ENCODE results near the gene CATSPERE.

The CATSPERE gene

DNA sequence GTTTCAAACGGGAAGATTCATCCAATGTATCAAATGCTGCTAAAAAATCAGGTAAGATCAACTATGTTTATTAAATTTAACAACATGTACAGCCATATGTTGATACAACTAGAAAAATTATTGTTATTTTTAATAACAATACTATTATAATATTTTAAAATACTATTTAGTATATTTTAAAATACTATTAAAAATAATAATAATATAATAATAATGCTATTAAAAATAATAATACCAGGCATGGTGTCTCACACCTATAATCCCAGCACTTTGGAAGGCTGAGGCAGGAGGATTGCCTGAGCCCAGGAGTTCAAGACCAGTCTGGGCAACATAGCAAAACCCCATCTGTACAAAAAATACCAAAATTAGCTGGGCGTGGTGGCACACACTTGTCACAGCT is 54.6 kb downstream of the CATSPERE start:
- TF ChIP-seq, protein P1, sequence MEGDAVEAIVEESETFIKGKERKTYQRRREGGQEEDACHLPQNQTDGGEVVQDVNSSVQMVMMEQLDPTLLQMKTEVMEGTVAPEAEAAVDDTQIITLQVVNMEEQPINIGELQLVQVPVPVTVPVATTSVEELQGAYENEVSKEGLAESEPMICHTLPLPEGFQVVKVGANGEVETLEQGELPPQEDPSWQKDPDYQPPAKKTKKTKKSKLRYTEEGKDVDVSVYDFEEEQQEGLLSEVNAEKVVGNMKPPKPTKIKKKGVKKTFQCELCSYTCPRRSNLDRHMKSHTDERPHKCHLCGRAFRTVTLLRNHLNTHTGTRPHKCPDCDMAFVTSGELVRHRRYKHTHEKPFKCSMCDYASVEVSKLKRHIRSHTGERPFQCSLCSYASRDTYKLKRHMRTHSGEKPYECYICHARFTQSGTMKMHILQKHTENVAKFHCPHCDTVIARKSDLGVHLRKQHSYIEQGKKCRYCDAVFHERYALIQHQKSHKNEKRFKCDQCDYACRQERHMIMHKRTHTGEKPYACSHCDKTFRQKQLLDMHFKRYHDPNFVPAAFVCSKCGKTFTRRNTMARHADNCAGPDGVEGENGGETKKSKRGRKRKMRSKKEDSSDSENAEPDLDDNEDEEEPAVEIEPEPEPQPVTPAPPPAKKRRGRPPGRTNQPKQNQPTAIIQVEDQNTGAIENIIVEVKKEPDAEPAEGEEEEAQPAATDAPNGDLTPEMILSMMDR (IDR thresholded peaks at IDR 0.05), result no peak
- H3K4me1 ChIP-seq (ENCODE audit: control insufficient read depth in 1 of 2, insufficient read depth in 1 of 2, low read depth in 1 of 2, low read length in 1 of 2), result no peaks in the 10 kb centered on the region
- H3K4me3 ChIP-seq (ENCODE audit: low read depth in 1 of 2, low read length in 1 of 2), result no peak overlapping the region
- no peaks in the 10 kb centered on the region for H3K27me3 ChIP-seq
- H3K36me3 ChIP-seq, result no peaks in the 10 kb centered on the region
- no peak overlapping the region for H3K27ac ChIP-seq
- H3K9me3 ChIP-seq, result no peaks in the 10 kb centered on the region

DNA sequence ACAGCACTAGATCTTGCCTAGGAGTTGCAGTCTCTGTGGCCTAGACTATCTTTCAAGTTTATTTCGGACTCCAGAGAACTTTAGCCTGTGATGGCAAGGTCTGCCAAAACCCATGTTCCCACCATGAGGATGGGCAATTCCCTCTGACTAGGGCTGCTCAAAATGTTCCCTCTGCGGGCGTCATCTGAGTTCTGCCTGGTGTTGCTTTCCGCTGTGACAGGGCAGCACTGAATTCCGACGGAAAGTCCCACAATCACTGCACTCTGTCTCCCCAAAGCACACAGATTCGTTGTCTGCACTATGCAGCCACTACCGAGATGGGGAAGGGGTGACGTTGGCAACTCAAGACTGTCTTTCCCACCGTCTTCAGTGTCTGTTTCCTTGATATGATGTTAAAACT is 75.2 kb downstream of the CATSPERE start:
- Histone ChIP-seq H3K27me3 (no peaks in the 10 kb centered on the region), H3K36me3 (no peaks in the 10 kb centered on the region), H3K4me1 (ENCODE audit: control insufficient read depth in 1 of 2, insufficient read depth in 1 of 2, low read depth in 1 of 2, low read length in 1 of 2) (no peaks in the 10 kb centered on the region), H3K9me3 (no peaks in the 10 kb centered on the region), H3K27ac (no peak overlapping the region), H3K4me3 (ENCODE audit: low read depth in 1 of 2, low read length in 1 of 2) (no peak overlapping the region)
- TF ChIP-seq, protein P1 (IDR thresholded peaks at IDR 0.05), result no peak

DNA sequence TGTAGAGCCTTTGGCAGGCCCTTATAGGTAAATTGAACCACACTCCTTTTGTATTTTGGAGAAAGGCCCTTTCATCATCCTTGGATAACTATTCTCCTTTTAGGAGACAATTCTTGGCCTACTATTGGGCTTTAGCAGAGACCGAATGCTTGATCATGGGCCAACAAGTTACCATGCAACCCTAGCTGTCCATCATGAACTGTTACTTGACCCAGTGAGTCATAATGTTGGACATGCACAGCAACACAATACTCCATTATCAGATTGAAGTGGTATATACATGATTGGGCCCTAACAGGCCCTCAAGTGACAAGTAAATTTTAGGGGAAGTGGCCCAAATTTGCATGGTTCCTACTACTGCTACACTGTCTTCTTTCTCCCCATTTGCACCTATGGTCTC is 84.4 kb downstream of the CATSPERE start:
- H3K4me1 ChIP-seq (ENCODE audit: control insufficient read depth in 1 of 2, insufficient read depth in 1 of 2, low read depth in 1 of 2, low read length in 1 of 2), result no peaks in the 10 kb centered on the region
- H3K27me3 ChIP-seq, result no peaks in the 10 kb centered on the region
- no peak overlapping the region for H3K27ac ChIP-seq
- TF ChIP-seq, protein P1 (IDR thresholded peaks at IDR 0.05), result no peak
- H3K9me3 ChIP-seq, result no peaks in the 10 kb centered on the region
- no peak overlapping the region for H3K4me3 ChIP-seq (ENCODE audit: low read depth in 1 of 2, low read length in 1 of 2)
- H3K36me3 ChIP-seq, result no peaks in the 10 kb centered on the region

DNA sequence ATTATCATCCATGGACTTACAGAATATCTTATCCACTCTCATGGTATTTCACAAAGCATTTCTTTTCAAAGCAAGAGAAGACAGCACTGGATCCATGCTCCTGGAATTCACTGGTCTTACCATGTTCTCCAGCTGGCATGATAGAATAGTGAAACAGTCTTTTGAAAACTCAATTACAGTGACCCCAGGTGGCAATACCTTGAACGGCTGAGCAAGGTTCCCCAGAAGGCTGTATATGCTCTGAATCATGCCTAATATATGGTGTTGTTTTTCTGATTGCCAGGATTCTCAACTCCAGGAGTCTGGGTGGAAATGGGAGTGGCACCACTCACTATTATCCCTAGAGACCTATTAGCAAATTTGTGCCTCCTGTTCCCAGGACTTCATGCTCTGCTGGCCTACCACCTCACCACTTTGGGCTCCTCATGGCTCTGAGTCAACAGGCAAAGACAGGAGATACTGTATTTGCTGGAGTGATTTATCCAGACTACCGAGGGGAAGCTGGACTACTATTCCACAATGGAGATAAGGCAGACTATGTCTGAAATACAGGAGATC is 87.6 kb downstream of the CATSPERE start:
- H3K4me3 ChIP-seq (ENCODE audit: low read depth in 1 of 2, low read length in 1 of 2), result no peak overlapping the region
- H3K9me3 ChIP-seq, result no peaks in the 10 kb centered on the region
- H3K4me1 ChIP-seq (ENCODE audit: control insufficient read depth in 1 of 2, insufficient read depth in 1 of 2, low read depth in 1 of 2, low read length in 1 of 2), result no peaks in the 10 kb centered on the region
- no peak overlapping the region for H3K27ac ChIP-seq
- H3K36me3 ChIP-seq, result no peaks in the 10 kb centered on the region
- H3K27me3 ChIP-seq, result no peaks in the 10 kb centered on the region
- TF ChIP-seq, protein P1 (IDR thresholded peaks at IDR 0.05), result no peak

DNA sequence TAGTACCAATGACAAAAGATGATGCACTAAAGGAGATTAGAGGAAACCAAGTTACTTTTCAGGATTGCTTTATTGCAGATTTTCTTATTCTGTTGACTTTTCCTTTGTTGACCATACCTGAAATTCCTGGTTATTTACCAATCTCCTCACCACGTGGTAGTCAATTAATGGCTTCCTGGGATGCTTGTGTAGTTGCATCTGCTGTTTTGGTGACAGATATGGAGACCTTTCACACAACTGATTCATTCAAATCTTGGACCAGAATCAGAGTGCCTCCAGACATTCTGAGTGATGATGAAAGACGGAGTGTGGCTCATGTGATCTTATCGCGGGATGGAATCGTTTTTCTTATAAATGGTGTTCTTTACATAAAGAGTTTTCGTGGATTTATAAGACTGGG is 91.3 kb downstream of the CATSPERE start:
- TF ChIP-seq, protein P1 (IDR thresholded peaks at IDR 0.05), result no peak
- H3K27me3 ChIP-seq, result no peaks in the 10 kb centered on the region
- no peaks in the 10 kb centered on the region for H3K36me3 ChIP-seq
- H3K4me1 ChIP-seq (ENCODE audit: control insufficient read depth in 1 of 2, insufficient read depth in 1 of 2, low read depth in 1 of 2, low read length in 1 of 2), result no peaks in the 10 kb centered on the region
- H3K4me3 ChIP-seq (ENCODE audit: low read depth in 1 of 2, low read length in 1 of 2), result no peak overlapping the region
- no peak overlapping the region for H3K27ac ChIP-seq
- H3K9me3 ChIP-seq, result peaks cover 5% of the 10 kb centered on the region

DNA sequence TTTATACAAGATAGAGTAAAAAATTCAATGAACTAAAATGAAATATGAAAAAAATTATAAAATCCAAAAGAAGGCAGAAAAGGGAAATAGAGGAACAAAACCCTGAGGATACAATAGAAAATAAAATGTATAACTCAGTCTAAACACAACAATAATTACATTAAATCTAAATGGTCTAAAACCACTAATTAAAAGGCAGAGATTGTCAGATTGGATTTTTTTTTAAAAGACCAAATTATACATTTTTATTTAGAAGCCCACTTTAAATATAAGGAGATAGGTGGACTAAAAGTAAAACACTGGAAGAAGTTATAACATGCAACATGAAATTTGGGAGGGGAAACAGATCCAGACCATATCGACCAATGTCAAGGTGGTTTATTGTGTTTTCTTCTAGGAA is 95.2 kb downstream of the CATSPERE start:
- TF ChIP-seq, protein P1 (IDR thresholded peaks at IDR 0.05), result no peak
- H3K27ac ChIP-seq, result no peak overlapping the region
- H3K9me3 ChIP-seq, result peaks cover 5% of the 10 kb centered on the region
- no peaks in the 10 kb centered on the region for H3K4me1 ChIP-seq (ENCODE audit: control insufficient read depth in 1 of 2, insufficient read depth in 1 of 2, low read depth in 1 of 2, low read length in 1 of 2)
- H3K27me3 ChIP-seq, result no peaks in the 10 kb centered on the region
- no peak overlapping the region for H3K4me3 ChIP-seq (ENCODE audit: low read depth in 1 of 2, low read length in 1 of 2)
- no peaks in the 10 kb centered on the region for H3K36me3 ChIP-seq
